GM19467 (cell line): ENCODE measurements around the gene KLHDC4.
A peak's percentile ranks its signal among the peaks of the same experiment; 100 is the strongest.
"Not testable (repeated sequence)": the region's sequence is repeated elsewhere in the genome, so short reads cannot be mapped to it uniquely, and the experiment has no call there.

Experiments
- ATAC-seq: cut with Tn5 transposase; IDR thresholded peaks from one replicate; pipeline ENCODE4 v1.9.1; 2021; ENCODE audit warnings: mild to moderate bottlenecking, moderate library complexity; ENCODE audit not compliant: unreplicated experiment

KLHDC4 gene

GRCh38 chr16:87744750-87745514 is 20.9 kb downstream of the KLHDC4 start:
- ATAC-seq = no peak

DNA sequence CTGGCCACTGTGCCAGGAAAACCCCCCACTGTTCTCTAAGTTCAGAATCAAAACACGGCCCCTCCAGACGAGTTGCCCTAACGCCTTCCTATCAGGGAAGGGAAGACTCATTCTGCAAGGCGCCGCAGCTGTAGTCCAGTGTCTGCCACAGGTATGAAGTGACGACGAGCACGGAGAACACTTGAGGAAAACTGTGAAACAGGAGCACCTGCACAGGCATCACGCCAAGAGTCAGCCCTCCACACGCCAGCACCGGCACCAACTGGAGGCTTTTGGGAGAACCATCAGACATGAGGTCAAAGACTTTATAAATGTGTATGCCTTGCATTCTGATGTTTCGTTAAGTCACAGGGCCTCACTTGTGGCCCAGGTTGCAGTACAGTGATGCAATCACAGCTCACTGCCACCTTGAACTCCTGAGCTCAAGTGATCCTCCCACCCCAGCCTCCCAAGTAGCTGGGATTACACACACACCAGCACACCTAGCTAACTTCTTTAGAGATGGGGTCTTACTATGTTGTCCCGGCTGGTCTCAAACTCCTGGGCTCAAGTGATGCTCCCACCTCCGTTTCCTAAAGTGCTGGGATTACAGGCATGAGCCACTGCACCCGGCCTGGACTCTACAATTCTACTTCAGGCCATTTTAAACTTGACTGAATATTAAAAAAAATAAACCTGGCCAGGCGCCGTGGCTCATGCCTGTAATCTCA is 22.9 kb downstream of the KLHDC4 start:
- ATAC-seq = no peak

- ATAC-seq = no peak
Observed at GRCh38 chr16:87741700-87742415, 23.9 kb downstream of the KLHDC4 start.

DNA sequence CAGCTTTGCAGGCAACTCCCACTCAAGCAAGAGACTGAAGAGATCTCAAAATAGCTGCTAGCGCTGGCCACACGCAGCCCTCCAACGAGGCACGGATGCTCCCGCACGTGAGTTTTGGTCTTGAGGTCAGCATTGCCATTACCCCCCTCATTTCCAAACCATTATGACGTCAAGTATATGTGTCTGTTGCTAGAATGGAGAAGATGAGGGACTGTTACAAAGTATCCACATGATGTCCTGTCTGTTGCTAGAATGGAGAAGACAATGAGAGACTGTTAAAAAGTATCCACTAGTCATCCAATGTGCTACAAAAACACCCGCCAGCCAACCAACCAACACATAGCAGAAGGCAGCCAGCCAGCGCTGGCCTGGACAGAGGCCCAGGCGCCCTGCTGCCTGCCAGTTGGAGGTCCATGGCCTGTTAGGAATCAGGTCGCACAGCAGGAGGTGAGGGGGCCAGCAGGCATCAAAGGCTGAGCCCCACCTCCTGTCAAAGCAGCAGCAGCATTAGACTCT is 24.8 kb downstream of the KLHDC4 start:
- ATAC-seq = no peak

DNA sequence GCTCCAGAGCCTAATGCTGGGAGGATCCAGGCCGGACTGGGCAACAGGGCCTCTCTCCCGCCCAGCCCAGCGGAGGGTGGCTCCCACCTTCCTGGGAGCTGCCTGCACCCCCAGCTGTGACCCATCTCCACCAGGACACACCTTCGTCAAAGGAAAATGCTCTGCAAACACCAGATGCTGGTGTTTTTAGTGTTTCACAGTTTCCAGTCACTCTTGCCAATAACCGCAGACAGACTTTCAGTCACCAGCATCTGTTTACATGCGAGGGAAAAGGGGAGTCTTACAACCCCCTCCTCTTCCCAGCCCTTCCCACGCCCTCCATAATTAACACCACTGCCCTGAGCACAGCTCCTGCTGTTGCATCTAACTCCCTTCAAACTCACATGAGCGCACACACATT is 25.3 kb downstream of the KLHDC4 start:
- ATAC-seq = no peak

DNA sequence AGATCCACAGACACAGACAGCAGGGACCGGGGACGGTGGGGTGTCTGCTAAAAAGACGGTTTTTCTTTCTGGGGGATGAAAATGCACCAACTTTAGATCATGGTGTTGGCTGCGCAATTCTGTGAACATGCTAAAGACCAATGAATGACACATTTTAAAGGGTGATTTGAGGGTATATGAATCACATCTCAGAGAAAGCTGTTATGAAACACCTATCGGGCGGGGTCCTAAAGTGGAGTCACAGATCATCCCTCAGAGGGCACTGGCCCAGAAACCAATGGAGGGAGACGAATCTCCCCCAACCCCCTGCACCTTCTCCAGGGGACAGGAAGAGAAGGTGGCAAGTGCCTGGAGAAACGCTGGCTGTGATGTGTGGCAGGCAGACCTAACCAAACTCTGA is 26.0 kb downstream of the KLHDC4 start:
- no peak for ATAC-seq

DNA sequence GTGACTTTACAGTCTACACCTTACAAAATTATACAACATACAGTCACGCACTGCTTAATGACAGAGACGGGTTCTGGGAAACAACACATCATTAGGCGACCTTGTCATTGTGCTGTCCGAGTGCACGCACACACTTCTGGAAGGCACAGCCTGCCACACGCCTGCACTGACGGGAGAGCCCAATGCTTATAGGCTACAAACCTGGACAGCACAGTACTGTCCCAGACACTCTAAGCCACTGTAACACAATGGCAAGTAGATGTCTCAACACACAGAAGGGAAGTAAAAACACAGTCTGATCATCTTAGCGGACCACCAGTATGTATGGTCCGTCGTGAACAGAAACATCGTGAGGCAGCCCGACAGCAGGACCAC is 29.8 kb downstream of the KLHDC4 start:
- no peak for ATAC-seq

GRCh38 chr16:87735270-87736007 is 30.3 kb downstream of the KLHDC4 start:
- ATAC-seq = no peak

DNA sequence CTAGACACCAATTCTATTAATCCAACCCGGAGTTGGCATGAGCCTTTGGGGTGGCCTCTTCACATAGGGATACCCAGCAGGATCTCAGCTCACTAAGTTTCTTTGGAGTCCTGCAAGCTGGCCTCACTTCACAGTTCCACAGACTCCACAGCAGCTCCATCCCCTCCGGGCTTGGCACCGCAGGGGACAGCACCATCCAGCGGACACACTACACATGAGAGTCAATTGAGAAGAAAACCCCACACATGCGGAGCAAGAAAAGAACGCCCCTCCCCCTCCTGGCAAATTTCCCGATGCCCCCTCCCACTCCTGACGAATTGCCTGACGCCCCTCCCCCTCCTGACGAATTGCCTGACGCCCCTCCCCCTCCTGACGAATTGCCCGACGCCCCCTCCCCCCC is 31.1 kb downstream of the KLHDC4 start:
- ATAC-seq = no peak

- ATAC-seq = no peak
Observed at GRCh38 chr16:87733190-87733589, 32.6 kb downstream of the KLHDC4 start.

GRCh38 chr16:87731607-87732006 is 34.2 kb downstream of the KLHDC4 start:
- no peak for ATAC-seq

- no peak for ATAC-seq
Observed at GRCh38 chr16:87729266-87729954, 36.4 kb downstream of the KLHDC4 start.

- ATAC-seq = no peak
Observed at GRCh38 chr16:87728026-87728425, 37.8 kb downstream of the KLHDC4 start.

GRCh38 chr16:87727346-87727745 is 38.4 kb downstream of the KLHDC4 start:
- no peak for ATAC-seq

GRCh38 chr16:87726577-87726976 is 39.2 kb downstream of the KLHDC4 start:
- not testable (repeated sequence) for ATAC-seq

GRCh38 chr16:87725596-87726235 is 40.1 kb downstream of the KLHDC4 start:
- ATAC-seq = no peak

DNA sequence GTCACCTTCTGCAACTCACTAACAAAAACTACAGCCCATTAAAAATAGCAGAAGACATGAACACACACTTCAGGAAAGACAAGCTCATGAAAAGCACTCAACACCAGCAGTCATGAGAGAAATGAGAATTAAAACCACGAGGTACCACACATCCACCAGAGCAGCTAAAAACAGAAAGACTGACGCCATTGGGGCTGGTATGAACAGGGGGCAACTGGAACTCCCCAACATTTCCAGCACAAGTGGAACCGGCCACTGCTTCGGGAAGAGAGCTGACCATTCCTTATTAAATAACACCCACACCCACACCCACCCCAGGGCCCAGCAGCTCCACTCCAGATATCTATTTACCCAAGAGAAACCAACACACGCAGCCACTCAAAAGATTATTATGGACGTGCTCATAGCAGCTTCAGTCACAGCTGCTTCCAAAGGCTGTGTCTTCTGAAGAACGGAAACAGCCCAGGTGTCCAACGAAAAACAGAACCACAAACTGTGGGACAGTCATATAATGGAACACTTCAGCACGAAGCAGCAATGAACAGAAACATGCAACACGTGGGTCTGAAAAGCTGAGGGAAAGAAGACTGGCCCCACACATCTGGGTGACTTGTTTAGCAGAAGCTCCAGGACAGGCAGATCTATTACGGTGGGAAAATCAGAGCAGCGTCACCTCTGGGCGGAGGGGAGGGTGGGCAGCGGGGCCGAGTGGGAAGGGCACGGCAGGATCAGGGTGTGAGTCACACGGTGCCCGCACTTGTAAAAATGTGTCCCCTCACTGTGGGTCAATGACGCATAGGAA is 41.1 kb downstream of the KLHDC4 start:
- peak; percentile 37 for ATAC-seq

GRCh38 chr16:87723226-87723623 is 42.6 kb downstream of the KLHDC4 start:
- no peak for ATAC-seq

- ATAC-seq = no peak
Observed at GRCh38 chr16:87722590-87723225, 43.1 kb downstream of the KLHDC4 start.
